ENCODE results near the gene NDUFAF8.

Gene NDUFAF8

DNA sequence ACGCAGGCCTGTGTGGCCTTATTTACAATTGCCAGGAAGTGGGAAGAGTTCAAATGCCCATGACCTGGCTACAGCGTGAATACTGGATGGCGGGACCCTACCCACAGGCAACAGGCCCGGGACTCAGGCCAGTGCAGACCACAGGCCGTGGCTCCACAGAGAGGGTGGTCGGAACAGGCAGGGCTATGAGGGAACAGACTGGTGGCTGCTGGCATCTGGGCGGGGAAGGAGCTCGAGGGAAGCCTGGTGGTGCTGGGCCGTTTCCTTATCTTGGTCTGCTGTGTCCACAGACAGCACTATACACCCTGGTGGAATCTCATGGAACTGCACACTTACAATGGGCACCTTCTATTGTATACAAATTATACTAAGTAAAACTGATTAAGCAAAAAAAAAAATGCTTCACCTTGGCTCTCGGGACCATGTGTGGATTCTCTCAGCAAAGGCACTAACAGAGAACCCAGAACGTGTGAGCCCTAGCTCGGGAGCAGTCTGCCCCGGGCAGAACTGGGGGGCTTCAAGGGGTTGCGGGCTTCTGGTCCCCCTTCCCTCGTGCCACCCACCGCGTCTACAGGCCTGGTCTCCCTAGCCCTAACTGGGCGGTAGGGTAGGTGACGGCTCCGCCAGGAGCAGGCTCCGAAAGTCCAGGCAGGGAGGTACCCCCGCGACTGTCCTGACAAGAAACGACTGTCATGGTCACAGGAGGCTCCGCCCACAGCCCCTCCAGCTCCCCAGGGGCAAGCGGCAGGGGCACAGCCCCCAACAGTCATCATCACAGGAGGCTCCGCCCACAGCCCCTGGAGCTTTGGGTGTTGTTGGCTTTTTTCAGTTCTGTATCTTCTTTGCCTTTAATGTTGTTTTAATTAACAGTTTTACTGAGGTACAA lies 38.2 kb upstream of the NDUFAF8 start:
- DNase-seq (ENCODE audit: low spot score): peak; percentile 88

DNA sequence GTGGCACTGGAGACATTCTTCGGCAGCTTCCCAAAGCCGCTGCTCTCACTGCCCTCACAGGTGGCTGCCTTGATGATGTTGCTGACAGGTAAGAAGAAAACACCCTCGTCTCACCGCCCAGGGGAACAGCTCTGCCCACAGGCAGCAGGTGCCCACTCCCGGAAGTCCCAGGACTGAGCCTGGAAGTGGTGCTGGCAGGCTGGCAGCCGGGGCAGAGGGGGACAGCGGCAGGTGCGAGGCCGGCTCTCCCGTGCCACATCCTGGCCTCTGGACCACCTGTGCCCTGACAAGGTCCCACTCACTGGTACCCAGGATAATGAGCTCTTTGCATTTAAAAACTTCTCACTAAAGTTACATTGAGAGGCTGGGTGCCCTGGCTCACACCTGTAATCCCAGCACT lies 36.8 kb upstream of the NDUFAF8 start:
- no peak for DNase-seq (ENCODE audit: low spot score)

DNA sequence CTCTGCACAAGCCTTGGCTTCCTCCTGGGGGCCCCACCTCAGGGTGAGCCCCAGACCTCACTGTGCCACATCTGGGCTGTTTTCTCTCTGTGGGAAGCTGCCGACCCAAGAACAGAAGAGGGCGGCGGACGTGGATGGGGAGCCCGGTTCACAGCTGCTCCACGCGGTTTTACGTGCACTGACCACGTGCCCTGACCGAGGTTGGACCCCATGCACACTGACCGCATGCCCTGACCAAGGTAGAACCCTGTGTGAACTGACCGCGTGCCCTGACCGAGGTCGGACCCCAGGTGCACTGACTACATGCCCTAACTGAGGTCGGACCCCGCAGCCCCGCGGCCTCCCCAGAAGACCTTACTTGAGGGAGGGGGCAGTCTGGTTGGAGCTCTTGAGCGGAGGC lies 36.0 kb upstream of the NDUFAF8 start:
- DNase-seq (ENCODE audit: low spot score): no peak

DNA sequence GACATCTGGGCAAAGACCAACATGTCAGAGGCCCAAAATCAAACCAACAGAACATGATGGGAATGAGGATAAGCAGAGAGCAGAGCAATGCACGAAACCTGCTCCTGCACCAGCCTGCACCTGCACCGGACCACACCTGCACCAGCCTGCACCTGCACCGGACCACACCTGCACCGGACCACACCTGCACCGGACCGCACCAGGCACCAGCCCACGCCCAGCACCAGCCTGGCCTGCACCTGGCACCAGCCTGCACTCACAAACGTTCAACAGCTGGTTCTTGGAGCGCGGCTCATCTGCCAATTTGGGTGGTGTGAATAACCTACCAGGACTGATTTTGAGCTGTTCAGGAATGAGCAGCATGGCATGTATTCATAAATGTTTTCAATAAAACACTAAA lies 34.5 kb upstream of the NDUFAF8 start:
- DNase-seq (ENCODE audit: low spot score): no peak

DNA sequence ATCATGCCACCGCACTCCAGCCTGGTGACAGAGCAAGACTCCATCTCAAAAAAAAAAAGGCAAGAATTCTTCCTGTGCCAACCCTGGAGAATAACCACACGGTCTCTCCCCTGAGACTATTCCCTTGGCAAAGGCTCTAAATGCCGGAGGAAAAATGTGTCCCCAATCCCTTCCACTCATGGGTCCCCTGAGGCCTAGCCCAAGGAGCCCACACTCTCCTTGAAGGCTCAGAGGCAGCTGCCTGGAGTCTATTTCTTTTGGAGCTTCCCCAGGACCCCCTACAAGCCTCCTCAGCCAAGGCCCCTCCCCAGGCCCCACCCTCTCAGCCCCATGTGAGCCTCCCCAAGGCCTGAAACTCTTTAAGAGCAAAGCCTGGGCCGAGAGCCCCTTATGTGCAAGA lies 33.0 kb upstream of the NDUFAF8 start:
- no peak for DNase-seq (ENCODE audit: low spot score)

DNA sequence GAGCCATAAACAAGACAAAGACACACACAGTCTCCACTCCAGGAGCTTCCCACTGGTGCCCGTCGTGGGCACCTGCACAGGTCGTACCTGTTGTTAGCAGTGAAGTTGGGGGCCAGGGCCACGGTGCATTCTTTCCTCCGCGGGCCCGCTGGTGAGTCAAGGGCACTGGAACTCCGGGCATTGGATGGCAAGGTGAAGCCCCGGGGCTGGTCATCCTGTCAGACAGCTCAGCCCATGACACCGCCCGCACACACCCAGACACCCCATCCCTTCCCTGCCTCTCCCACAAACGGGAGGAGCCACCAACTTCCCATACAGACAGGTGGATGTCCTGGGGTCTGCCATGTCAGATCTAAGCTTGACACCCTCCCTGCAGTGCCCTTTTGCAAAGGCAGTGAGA lies 32.5 kb upstream of the NDUFAF8 start:
- no peak for DNase-seq (ENCODE audit: low spot score)

DNA sequence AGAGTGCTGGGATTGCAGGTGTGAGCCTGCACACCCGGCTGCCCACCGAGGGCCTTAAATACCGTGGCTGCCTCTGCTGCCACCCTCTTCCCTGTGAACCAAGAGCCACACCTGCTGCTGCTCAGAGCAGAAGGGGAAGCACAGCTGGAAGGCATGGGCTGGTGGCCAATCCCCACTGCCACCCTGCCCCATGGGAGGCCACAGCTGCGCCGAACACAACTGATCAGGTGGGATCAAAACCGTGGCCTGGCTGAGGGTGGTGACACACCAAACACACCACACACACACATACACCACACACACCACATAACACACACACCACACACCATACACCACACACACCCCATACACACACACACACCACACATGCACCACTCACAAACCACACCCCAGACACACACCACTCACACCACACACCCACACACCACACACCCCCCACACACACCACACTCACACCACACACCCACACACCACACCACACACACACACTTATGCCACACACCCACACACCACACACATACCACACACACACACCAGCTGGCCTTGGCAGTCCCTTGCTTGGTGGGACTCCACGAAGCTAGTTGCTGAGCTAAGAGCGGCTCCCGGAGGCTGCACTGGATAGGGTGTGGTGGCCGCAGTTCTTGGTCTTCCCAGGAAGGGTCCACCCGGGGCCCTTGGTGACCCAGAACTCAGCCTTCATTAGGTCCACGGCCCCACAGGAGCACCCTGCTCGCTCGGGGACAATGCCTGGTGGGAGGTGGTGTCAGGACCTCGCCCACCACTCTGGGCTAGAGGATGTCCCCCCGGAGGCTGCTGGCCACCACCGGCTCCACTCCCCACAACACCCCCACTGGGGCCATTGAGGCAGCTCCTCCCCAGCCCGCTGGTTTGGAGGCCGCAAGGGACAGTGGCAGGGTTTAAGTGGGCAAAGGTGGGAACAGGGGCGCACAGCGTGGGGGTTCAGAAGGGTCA lies 31.2 kb upstream of the NDUFAF8 start:
- no peak for DNase-seq (ENCODE audit: low spot score)

DNA sequence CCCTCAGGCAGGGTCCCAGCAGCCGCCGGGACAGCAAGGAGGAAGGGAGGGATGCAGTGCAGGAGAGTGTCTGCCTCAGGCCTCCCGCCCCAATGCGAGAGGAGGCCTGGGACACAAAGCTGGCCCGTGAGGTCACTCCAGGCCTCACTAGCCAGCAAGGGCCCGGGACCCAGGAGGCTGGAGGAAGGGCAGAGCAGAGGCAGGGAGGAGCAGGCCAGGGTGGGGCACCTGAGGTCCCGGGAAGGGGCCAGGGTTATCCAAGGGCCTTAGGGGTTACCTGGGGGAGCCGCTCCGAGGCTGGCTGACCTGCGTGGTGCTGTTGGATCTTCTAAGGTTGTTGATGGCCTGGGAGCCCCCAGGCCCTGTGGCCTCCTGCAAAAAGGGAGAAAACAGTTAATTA lies 30.5 kb upstream of the NDUFAF8 start:
- DNase-seq (ENCODE audit: low spot score): no peak

DNA sequence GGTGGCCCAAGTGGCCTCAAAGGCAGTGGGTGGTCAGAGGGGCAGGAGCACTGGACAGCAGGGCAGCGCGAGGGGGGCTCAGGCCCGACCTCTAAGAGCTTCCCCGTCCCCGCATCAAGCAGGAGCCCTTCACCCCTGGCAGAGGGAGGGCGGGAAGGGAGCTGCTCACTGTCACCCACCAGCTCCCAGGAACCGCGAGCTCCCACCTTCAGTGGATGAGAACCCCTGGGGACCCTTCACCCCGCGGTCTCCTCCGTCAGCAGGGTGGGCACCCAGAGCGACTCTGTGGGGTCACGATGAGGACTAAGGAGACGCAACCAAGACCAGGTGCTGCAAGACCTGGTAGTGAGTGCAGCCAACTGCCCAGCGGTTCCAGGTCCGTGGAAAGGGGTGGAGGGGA lies 30.0 kb upstream of the NDUFAF8 start:
- DNase-seq (ENCODE audit: low spot score): no peak

DNA sequence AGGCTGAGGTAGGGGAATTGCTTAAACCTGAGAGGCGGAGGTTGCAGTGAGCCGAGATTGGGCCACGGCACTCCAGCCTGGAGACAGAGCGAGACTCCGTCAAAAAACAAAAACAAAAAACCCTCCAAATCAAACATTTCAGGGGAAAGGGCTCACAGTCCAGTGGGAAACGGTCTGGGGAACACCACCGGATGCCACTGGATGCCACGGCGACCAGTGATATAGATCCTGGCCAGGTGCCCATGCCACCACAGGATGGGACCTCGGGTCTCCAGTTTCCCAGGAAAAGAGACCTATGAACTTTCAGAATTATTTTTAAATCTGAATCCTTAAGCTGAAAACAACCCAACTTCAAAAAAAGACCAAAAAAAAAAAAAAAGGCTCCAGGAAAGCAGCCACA lies 28.7 kb upstream of the NDUFAF8 start:
- DNase-seq (ENCODE audit: low spot score): no peak

DNA sequence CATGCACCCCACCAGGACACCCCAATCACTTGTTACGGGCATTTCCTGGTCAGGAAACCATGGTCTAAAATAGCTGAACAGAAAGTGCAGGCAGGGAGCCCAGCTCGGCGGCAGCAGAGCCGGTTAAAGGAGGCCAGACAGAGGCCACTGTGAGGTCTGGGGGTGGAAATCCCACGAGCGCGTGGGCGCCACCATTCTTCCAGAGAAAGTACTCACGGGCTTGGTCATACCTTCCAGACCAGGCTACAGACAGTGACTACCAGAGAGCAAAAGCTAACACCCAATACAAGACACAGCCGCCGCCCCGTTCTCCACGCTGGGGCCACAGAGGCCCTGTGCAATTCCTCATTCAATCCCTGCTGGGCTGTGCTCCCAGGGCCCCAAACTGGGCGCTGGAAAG lies 28.2 kb upstream of the NDUFAF8 start:
- no peak for DNase-seq (ENCODE audit: low spot score)

DNA sequence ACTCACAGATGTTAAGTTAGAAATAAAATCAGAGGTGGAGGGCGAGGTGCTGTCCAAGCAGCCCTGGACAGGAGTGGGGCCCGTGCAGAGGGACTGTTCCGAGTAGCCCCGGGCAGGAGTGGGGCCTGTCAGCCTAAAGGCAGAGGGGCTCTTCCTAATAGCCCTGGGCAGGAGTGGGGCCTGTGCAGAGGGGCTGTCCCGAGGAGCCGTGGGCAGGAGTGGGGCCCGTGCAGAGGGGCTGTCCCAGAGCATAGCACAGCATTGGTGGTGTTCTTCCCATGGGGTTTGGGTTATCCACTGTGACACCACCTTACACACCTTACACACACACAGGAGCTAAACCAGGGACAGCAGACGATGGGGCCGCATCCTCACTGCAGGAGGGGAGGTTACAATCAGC lies 26.8 kb upstream of the NDUFAF8 start:
- DNase-seq (ENCODE audit: low spot score): no peak

DNA sequence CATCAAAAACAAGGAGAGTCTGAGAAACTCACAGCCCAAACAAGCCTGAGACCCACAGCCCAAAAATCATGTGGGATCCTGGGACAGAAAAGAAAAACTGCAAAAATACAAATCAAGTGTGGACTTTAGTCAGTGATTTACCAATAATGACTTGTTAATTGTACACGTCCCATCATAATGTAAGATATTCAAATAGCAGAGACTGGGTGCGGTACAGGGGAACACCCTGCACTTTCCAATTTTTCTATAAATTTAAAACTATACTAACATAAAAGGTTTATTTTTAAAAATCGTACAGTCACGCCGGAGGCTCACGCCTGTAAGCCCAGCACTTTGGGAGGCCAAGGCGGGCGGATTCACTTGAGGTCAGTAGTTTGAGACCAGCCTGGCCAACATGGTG lies 25.1 kb upstream of the NDUFAF8 start:
- DNase-seq (ENCODE audit: low spot score): no peak

DNA sequence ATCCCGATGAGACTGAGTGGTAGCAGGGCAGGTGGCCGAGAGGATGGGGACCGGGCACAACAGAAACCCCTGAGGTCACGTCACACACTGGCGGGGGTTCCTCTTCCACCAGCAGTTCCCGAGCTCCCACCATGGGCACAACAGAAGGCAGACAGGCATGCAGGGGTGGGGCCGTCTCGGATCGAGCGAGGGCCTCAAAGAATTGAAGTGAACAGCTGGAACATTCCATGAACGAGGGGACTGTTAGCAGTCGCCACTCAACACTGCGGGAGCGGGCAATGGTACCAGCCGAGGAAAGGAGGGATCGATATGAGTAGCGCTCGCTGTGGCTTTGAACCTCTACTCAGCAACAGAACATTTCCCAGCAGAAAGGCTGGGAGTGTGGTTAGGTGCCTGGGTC lies 21.6 kb upstream of the NDUFAF8 start:
- DNase-seq (ENCODE audit: low spot score): no peak

DNA sequence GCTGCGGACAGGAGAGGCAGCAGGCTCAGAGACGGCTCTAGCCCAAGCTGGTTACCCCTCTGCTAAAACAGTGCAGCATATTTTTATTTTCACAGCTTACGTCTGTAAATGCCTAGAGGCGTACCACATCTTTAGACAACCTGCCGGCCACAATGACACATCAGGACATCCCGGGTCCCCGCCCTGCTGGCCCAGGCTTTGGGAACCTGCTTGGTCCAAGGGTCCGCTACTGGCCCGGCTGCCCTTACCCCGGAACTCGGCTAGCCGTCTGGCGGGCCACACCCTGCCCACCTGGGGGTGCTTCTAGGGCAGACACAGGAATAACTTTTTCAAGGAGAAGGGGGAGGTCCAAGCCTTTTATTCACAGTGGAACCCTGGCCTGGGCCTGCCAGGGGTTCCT lies 20.7 kb upstream of the NDUFAF8 start:
- DNase-seq (ENCODE audit: low spot score): no peak

DNA sequence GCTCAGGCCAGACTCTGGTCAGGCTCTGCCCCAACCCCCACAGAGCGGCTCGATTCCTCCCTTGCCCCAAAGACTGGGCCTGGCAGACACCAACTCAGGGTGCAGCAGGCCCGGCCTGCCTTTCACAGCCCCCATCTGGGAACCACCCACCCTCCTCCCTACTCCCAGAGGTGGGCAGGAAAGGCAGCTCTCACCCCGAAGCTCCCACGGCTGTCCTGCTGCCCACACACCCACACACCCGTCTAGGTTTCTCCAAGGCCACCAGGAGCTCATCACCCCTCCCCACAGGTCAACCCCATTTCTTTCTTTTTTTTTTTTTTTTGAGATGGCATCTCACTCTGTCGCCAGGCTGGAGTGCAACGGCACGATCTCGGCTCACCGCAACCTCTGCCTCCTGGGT lies 20.1 kb upstream of the NDUFAF8 start:
- no peak for DNase-seq (ENCODE audit: low spot score)

DNA sequence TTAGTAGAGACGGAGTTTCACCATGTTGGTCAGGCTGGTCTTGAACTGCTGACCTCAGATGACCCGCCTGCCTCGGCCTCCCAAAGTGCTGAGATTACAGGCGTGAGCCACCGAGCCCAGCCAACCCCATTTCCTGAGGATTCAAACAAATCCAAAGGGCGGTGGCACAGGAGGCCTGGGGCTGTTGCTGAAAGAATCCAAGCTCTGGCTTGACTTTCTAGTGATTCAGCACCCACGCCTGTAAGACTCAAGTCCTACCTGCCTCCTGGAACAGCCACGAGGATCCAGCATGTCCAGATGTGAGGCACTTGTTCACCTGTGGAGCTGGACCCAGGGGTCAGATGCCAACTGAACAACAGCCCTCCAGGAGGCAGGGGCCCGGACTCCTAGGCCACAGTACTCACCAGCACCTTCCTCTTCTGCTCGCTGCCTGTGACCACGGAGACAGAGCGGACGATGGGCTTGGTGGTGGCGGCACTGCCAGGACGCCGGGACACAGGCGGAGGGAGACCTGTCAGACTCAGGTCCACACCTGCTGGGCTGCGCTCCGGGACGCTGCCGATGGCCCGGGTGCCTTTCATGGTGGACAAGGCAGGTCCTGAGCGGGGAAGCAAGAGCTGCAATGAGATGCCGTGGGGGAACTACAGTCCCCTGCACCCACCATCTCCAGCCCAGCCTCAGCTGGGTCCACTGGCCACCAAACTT lies 19.5 kb upstream of the NDUFAF8 start:
- DNase-seq (ENCODE audit: low spot score): no peak

DNA sequence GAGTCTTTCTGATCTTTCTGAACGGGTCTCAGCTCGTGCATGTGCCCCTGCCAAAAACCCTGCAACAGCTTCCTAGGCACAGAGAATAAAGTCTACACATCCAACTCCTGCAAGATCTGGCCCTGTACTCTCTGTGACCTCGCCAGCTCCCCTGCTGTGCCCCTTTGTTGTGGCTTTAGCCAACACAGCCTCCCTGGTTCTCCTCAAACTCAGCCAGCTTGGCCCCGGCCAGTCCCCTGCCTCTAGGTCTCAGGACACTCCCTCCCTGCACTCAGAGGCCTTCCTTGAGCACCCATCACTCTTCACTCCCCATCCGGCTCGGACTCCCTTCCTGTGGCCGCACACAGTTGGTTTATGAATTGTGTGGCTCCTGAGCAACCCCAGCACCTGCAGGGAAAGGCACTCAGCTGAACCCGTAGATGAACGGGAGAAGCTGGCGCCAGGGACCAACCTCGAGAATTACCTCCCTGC lies 17.7 kb upstream of the NDUFAF8 start:
- no peak for DNase-seq (ENCODE audit: low spot score)

DNA sequence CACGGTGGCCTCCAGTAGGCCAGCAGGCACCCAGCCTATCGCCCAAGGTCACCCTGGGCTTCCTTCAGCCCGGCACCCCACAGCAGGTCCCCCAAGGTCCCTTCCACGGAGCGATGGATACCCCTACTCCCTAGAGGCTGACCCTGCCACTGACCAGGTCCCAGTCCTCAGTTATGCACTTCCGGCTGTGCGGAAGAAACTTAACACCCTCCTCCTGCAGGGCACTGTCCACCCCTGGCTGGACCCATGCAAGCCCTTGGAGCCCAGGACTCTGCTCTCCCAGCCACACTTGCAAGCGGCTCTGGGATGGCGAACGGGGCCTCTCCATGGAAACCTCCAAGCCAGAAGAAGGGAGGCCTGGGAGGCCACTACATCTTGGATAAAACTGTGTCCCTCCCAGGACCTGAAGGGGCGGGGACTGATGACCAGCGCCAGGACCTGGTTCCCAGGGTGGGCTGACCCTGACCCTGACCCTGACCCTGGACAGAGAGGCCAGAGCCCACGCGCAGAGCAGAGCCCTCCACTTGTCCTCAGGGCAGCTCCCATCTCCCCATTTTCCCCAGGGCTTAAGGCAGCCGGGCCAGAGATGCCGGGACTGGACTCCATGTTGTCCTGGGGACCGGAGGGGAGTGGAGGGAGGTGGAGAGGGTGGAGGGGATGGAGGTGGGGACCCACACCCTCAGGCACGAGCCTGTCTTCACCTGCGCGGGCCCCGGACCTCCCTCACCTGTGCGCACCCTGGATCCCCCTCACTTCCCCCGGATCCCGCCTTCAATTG lies 17.1 kb upstream of the NDUFAF8 start:
- no peak for DNase-seq (ENCODE audit: low spot score)

DNA sequence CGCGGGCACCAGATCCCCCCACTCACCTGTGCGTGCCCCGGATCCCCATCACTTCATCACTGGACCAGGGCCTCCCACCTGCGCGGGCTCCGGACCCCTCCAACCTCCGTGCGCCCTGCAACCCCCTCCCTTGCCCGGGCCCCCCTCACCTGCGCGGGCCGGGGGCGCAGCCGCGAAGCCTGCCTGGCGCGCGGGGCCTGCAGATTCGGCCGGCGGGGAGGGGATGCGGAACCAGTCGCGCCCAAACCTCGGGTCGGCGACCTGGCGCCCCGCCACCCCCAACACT lies 16.6 kb upstream of the NDUFAF8 start:
- DNase-seq (ENCODE audit: low spot score): no peak

DNA sequence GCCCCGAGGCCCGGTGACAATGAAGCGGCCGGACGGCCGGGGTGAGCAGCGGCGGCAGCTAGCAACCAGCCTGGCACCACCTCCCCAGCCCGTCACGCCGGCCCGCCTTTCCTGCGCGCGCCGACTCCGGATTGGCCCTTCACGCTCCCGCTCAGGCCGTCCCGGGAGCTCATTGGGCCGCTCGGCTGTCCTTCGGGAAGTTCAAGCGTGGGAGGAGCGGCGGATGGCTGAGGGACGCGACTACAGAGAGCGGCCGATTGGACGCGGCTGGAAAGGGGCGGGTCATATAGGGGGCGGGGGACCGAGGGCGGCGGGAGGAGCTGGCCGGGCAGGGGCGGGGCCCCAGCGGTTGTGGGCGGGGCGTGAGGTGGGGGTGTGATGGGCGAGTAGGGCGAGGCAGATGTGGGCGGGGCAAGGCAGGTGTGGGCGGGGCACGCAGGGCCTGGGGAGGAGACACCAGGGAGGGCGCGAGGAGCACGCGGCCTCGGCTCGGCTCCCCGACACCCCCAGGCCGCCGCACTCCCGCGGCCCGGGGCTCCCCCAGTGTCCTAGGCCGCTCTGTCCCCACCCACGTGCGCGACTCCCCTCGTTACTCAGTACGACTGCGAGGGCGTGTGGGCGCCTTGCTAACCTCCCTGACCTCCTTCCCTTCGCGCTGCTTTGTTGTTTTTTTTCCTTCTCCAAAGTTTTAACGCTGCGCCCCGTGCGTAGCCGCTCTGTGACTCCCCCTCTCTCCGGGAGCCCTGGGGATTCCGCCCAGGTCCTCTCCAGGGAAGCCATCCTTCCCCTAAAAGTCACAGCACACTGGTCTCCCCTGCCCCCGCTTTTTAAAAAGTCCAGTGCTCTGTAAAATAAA lies 16.0 kb upstream of the NDUFAF8 start, which contains the start of gene CEP131:
Gene CEP131, minus strand, starts transcription at position 60 of the 856 bp plus-strand sequence. CDS start 2,909 bp downstream, outside the sequence.
- peak; percentile 99 for DNase-seq (ENCODE audit: low spot score)

All from HuH-7.5 (cell line).